Measurements from ENCODE around the gene CPZ.

DNA sequence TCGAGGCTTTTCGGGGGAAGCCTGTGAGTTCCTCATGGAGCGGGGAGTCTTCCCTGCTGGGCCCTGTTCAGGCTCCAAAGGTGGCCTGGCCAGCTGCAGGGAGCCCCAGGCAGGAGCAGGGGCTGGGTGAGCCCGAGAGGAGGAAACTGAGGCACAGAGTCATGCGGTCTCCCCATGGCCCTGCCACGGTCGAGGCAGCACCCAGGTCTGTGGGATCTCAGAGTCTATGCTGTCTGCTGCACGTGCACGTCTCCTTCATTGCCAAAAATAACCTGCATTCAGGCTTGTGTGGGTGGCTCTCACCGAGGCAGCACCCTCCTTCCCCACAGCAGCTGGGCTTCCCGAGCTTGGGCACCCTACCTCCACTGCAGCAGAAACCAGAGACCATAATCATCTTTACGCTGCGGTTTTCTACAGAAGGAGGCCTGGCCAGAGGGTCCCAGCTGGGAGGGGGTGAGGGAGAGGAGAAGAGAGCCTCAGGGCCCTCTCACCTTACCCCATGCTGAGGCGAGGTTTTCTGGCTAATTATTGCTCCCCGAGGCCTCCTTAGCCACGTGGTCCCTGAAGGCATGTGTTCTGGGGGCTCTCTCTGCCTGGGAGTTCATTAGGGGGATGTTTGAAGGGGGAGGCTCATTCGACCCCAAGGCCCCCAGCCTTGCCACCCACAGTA lies 64.3 kb downstream of the CPZ start:
- TF ChIP-seq POLR2A (IDR thresholded peaks at IDR 0.05), result no peak
- no peak for TF ChIP-seq EP300 (IDR thresholded peaks at IDR 0.05)
- TF ChIP-seq CTCF (IDR thresholded peaks at IDR 0.05), result no peak

Data from gastroesophageal sphincter (tissue), 3 donors.